Fibroblast of the aortic adventitia (primary cell): ENCODE data around the gene LRRC66. TPM values are rescaled to one million over a fixed set of nuclear protein-coding genes. Genes with fewer than 3 reads are reported as not detected.

Source experiments
- DNase-seq: peaks from one replicate; pipeline ENCODE4 v3.0.0-alpha.2; 2010; ENCODE audit warnings: low read depth
- H3K4me3 ChIP-seq: 2 replicates; pipeline ENCODE4 v1.5.1; 2011; ENCODE audit warnings: low read depth, mild to moderate bottlenecking, control low read depth, low read length, moderate library complexity
- total RNA-seq: library from RNA; depleted of rRNA; stranded (reverse); fragments of >200 nt; gene quantifications from 2 replicates; pipeline ENCODE4 v1.2.3, GENCODE V29; 2012; ENCODE audit warnings: low replicate concordance
- TF ChIP-seq, protein P1 (sequence below): IDR thresholded peaks from 2 replicates; pipeline ENCODE4 v1.5.1; 2011; ENCODE audit warnings: mild to moderate bottlenecking, low read length, control low read depth, inconsistent platforms; ENCODE audit not compliant: insufficient read depth

Gene LRRC66
- total RNA-seq, 1 donor, result 0.81 TPM

DNA sequence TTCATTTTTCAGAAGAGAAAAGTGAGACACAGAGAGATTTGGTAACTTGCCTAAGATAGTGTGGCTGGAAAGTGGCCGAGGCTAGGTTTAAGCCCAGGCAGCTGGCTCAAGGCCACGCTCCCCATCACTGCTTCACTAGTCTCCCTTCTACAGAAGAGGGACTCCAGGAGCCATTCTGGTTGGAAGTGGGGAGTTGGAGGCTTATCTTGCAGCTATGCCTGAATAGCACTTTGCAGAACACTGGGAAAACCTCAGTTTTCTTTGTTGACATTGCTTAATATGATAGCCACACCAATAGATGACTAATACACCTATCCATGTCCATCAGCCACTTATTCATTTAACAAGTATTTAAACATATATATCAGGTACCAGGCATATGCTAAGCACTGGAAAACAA, 18.5 kb downstream of the LRRC66 start:
- TF ChIP-seq, protein P1, sequence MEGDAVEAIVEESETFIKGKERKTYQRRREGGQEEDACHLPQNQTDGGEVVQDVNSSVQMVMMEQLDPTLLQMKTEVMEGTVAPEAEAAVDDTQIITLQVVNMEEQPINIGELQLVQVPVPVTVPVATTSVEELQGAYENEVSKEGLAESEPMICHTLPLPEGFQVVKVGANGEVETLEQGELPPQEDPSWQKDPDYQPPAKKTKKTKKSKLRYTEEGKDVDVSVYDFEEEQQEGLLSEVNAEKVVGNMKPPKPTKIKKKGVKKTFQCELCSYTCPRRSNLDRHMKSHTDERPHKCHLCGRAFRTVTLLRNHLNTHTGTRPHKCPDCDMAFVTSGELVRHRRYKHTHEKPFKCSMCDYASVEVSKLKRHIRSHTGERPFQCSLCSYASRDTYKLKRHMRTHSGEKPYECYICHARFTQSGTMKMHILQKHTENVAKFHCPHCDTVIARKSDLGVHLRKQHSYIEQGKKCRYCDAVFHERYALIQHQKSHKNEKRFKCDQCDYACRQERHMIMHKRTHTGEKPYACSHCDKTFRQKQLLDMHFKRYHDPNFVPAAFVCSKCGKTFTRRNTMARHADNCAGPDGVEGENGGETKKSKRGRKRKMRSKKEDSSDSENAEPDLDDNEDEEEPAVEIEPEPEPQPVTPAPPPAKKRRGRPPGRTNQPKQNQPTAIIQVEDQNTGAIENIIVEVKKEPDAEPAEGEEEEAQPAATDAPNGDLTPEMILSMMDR, result no peak
- H3K4me3 ChIP-seq, result no peak overlapping the region
- DNase-seq, result peak; percentile 51

- TF ChIP-seq, protein P1, result no peak
- H3K4me3 ChIP-seq, result no peak overlapping the region
- no peak for DNase-seq
Observed at GRCh38 chr4:51999250-51999649, 20.9 kb downstream of the LRRC66 start.

- no peak for DNase-seq
- TF ChIP-seq, protein P1, result no peak
- no peak overlapping the region for H3K4me3 ChIP-seq
Observed at GRCh38 chr4:51998837-51999236, 21.3 kb downstream of the LRRC66 start.

GRCh38 chr4:51997647-51998046, 22.5 kb downstream of the LRRC66 start:
- DNase-seq, result no peak
- H3K4me3 ChIP-seq, result no peak overlapping the region
- TF ChIP-seq, protein P1, result no peak

DNA sequence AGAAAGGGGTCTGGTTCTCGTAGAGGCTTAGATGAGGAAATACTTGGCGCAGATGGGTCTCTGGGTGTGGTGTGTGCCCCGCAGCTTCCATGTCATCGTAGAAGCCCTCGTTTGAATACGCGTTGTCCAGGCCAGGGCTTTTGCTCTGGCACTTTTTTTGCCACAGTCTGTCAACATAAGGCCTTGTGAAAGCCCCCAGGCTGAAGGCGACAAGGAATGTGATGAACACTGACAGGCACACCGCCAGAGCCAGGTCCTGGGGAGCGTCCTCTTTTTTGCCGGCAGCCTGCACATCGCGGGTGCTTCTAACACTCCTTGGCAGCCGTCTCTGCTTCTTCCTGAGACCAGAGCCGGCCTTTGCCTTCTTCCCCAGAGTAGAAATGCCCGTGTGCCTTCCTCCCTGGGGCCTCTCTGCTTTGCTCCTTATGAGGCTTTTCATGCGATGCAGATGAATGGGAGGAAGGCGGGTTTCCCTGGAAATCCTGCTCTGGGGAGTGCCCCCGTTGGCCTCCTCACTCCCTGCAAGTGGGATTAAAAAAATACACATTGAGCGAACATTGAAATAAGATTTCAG, 24.4 kb downstream of the LRRC66 start:
- DNase-seq, result no peak
- TF ChIP-seq, protein P1, result no peak
- no peak overlapping the region for H3K4me3 ChIP-seq

DNA sequence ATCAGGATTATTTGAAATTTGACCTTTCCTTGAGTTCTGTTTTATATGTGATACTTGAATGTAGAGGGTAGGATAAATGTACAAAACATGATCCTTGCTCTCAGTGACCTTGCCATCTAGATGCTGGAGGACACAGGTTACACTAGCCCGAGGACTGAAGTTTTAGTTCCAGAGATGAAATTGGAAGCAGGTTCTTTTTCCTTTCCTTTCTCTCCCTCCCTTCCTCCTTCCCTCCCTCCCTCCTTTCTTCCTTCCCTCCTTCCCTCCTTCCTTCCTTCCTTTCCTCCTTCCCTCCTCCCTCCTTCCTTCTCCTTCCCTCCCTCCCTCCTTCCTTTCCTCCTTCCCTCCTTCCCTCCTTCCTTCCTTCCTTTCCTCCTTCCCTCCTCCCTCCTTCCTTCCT, 54.3 kb downstream of the LRRC66 start:
- no peak overlapping the region for H3K4me3 ChIP-seq
- TF ChIP-seq, protein P1, result no peak
- no peak for DNase-seq

- TF ChIP-seq, protein P1, result no peak
- DNase-seq, result no peak
- no peak overlapping the region for H3K4me3 ChIP-seq
Observed at GRCh38 chr4:51963841-51964517, 56.2 kb downstream of the LRRC66 start.
